Breast epithelium (tissue), 3 donors: ENCODE results near the gene OGN.

Experiments
- POLR2A ChIP-seq: fragments of 450-650 bp; IDR thresholded peaks from one replicate; pipeline ENCODE4 v1.6.1; 2016; ENCODE audit warnings: antibody characterized with exemption, mild to moderate bottlenecking, moderate library complexity
- POLR2AphosphoS5 ChIP-seq, 3 donors: sonication (generic); formaldehyde crosslinking; IDR thresholded peaks; one replicate each; pipeline ENCODE4 v1.6.1; 2017; ENCODE audit warnings: antibody characterized with exemption in 3 of 3
- TF ChIP-seq, protein P1 (sequence below), 3 donors: fragments of 450-650 bp; IDR thresholded peaks; one replicate each; pipeline ENCODE4 v1.5.1; 2016 to 2017; ENCODE audit warnings: antibody characterized with exemption in 3 of 3, mild to moderate bottlenecking in 3 of 3, moderate library complexity in 3 of 3

DNA sequence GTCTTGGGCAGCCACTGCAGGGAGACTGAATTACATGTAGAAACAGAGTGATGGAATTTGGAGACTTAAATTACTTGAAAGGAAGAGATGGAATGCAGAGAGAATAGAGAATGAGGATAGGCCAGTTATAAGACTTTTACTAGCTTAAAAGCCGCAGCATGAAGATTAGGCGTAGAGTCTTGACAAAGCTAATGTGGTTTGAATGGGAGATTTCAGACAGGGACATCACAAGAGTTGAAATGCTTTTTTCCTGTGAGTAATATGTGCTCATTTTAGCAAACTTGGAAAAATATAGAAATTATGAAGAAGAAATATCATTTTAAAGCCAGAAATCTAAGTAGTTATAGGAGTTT is 71.1 kb downstream of the OGN start:
- TF ChIP-seq, protein P1, sequence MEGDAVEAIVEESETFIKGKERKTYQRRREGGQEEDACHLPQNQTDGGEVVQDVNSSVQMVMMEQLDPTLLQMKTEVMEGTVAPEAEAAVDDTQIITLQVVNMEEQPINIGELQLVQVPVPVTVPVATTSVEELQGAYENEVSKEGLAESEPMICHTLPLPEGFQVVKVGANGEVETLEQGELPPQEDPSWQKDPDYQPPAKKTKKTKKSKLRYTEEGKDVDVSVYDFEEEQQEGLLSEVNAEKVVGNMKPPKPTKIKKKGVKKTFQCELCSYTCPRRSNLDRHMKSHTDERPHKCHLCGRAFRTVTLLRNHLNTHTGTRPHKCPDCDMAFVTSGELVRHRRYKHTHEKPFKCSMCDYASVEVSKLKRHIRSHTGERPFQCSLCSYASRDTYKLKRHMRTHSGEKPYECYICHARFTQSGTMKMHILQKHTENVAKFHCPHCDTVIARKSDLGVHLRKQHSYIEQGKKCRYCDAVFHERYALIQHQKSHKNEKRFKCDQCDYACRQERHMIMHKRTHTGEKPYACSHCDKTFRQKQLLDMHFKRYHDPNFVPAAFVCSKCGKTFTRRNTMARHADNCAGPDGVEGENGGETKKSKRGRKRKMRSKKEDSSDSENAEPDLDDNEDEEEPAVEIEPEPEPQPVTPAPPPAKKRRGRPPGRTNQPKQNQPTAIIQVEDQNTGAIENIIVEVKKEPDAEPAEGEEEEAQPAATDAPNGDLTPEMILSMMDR (IDR thresholded peaks at IDR 0.05) = no peak
- TF ChIP-seq POLR2A = no peak
- no peak for TF ChIP-seq POLR2AphosphoS5 (IDR thresholded peaks at IDR 0.05)
